Measurements from ENCODE around the gene CHCHD1. TPM values are rescaled to one million over a fixed set of nuclear protein-coding genes. Genes with fewer than 3 reads are reported as not detected.

Gene CHCHD1
- total and polyA plus RNA-seq, 2 experiments from 2014 or later, result 40.6 to 187 TPM

- Mint-ChIP-seq H3K36me3 (ENCODE audit: low read depth) (peaks cover 2% of the 10 kb centered on the region; the same call in 2 of the 3 replicates), H3K27ac (peak overlapping the region; percentile 99), H3K4me1 (peaks cover 24% of the 10 kb centered on the region), H3K4me3 (peak overlapping the region; percentile 94), H3K27me3 (ENCODE audit: insufficient read depth, low read depth, poor library complexity) (no peaks in the 10 kb centered on the region), H3K9me3 (no peaks in the 10 kb centered on the region)
- H3F3A ChIP-seq (replicated peaks; ENCODE audit: low read depth), result peaks cover 14% of the 10 kb centered on the region
- ATAC-seq (no peak), DNase-seq (ENCODE audit: low spot score) (no peak)
- 0 out of 2 replicates have a peak, but pooled peaks cover 3% of the 10 kb centered on the region for H3K36me3 ChIP-seq (ENCODE audit: insufficient read depth)
- peak overlapping the region; percentile 74 for H3K4me2 ChIP-seq
- no peak overlapping the region for H2AFZ ChIP-seq
- H3K9me2 ChIP-seq (ENCODE audit: insufficient read depth), result no peaks in the 10 kb centered on the region
- H4K20me1 ChIP-seq (replicated peaks; ENCODE audit: insufficient read depth), result no peaks in the 10 kb centered on the region; the same call in 1 of the 2 replicates
- no peaks in the 10 kb centered on the region for H3K27me3 ChIP-seq (ENCODE audit: insufficient read depth)
- peaks cover 26% of the 10 kb centered on the region for H3K79me2 ChIP-seq (replicated peaks; ENCODE audit: insufficient read depth)
- H3K4me3 ChIP-seq, result peak overlapping the region; percentile 58; the same call in 1 of the 2 replicates
- H3K27ac ChIP-seq (ENCODE audit: low read depth), result peak overlapping the region; percentile 91
- peaks cover 19% of the 10 kb centered on the region for H3K4me1 ChIP-seq (ENCODE audit: insufficient read depth)
- TF ChIP-seq EZH2phosphoT487 (IDR thresholded peaks at IDR 0.05; ENCODE audit: unreplicated experiment) (no peak), CTCF (conservative IDR thresholded peaks at IDR 0.05; ENCODE audit: low read depth in 2 of 2) (no peak), REST (IDR thresholded peaks at IDR 0.05; ENCODE audit: unreplicated experiment) (no peak), ZNF462 (CRISPR knock-in tag; IDR thresholded peaks at IDR 0.05) (no peak), EZH2 (IDR thresholded peaks at IDR 0.05; ENCODE audit: low read depth, unreplicated experiment) (no peak), NANOG (IDR thresholded peaks at IDR 0.05; ENCODE audit: borderline replicate concordance) (no peak), ZNF114 (CRISPR knock-in tag; IDR thresholded peaks at IDR 0.05) (no peak), ETS1 (IDR thresholded peaks at IDR 0.05) (no peak), POLR2AphosphoS5 (IDR thresholded peaks at IDR 0.05; ENCODE audit: low read depth) (no peak), JUNB (IDR thresholded peaks at IDR 0.05; ENCODE audit: unreplicated experiment) (no peak), ZNF331 (CRISPR knock-in tag; IDR thresholded peaks at IDR 0.05; ENCODE audit: low read depth) (no peak), STAT1 (IDR thresholded peaks at IDR 0.05; ENCODE audit: unreplicated experiment) (no peak), CREB1 (CRISPR knock-in tag; IDR thresholded peaks at IDR 0.05; ENCODE audit: low read depth) (no peak)
Observed at GRCh38 chr10:73742454-73742734, 39.5 kb upstream of the CHCHD1 start.
